OCI-M2 (cell line): ENCODE measurements around the gene CACHD1.
A peak's percentile ranks its signal among the peaks of the same experiment; 100 is the strongest.

Experiments
- DNase-seq: peaks from one replicate; lab custom pipeline; 2025; ENCODE audit not compliant: unreplicated experiment; lab: John Stamatoyannopoulos, UW

Gene CACHD1

GRCh38 chr1:64495878-64496277 is 25.9 kb downstream of the CACHD1 start:
- DNase-seq, result no peak

- DNase-seq, result no peak
Observed at GRCh38 chr1:64496606-64497005, 26.7 kb downstream of the CACHD1 start.

- DNase-seq, result no peak
Observed at GRCh38 chr1:64497088-64497883, 27.4 kb downstream of the CACHD1 start.

- no peak for DNase-seq
Observed at GRCh38 chr1:64498325-64498724, 28.4 kb downstream of the CACHD1 start.

- DNase-seq, result no peak
Observed at GRCh38 chr1:64499011-64499410, 29.1 kb downstream of the CACHD1 start.

GRCh38 chr1:64499966-64500365 is 30.0 kb downstream of the CACHD1 start:
- no peak for DNase-seq

GRCh38 chr1:64502083-64502482 is 32.2 kb downstream of the CACHD1 start:
- no peak for DNase-seq

- DNase-seq, result no peak
Observed at GRCh38 chr1:64502931-64503330, 33.0 kb downstream of the CACHD1 start.

GRCh38 chr1:64505232-64505943 is 35.5 kb downstream of the CACHD1 start:
- no peak for DNase-seq

GRCh38 chr1:64505944-64506655 is 36.2 kb downstream of the CACHD1 start:
- DNase-seq, result no peak

- DNase-seq, result no peak
Observed at GRCh38 chr1:64508629-64509028, 38.7 kb downstream of the CACHD1 start.

- DNase-seq, result no peak
Observed at GRCh38 chr1:64511044-64511443, 41.1 kb downstream of the CACHD1 start.

- peak; percentile 7 for DNase-seq
Observed at GRCh38 chr1:64512206-64512605, 42.3 kb downstream of the CACHD1 start.

GRCh38 chr1:64513545-64513944 is 43.6 kb downstream of the CACHD1 start:
- DNase-seq, result no peak

- no peak for DNase-seq
Observed at GRCh38 chr1:64514197-64514765, 44.4 kb downstream of the CACHD1 start.

GRCh38 chr1:64515427-64515826 is 45.5 kb downstream of the CACHD1 start:
- DNase-seq, result no peak

GRCh38 chr1:64516301-64516700 is 46.4 kb downstream of the CACHD1 start:
- DNase-seq, result no peak

- DNase-seq, result no peak
Observed at GRCh38 chr1:64516803-64517568, 47.1 kb downstream of the CACHD1 start.

GRCh38 chr1:64517640-64518039 is 47.7 kb downstream of the CACHD1 start:
- DNase-seq, result no peak

- no peak for DNase-seq
Observed at GRCh38 chr1:64518692-64519481, 49.0 kb downstream of the CACHD1 start.
